GM12801 (cell line): ENCODE results near the gene RANBP3.

ENCODE experiments used
- CTCF ChIP-seq: IDR thresholded peaks from one replicate; pipeline ENCODE4 v1.5.1; 2011; ENCODE audit warnings: control low read depth; ENCODE audit not compliant: insufficient read length; ENCODE audit errors: extremely low read depth

The RANBP3 gene

GRCh38 chr19:5948752-5949564, 29.0 kb downstream of the RANBP3 start:
- TF ChIP-seq CTCF: no peak

GRCh38 chr19:5947435-5947834, 30.5 kb downstream of the RANBP3 start:
- no peak for TF ChIP-seq CTCF

- no peak for TF ChIP-seq CTCF
Observed at GRCh38 chr19:5943623-5944022, 34.3 kb downstream of the RANBP3 start.

- no peak for TF ChIP-seq CTCF
Observed at GRCh38 chr19:5943045-5943444, 34.9 kb downstream of the RANBP3 start.

- TF ChIP-seq CTCF: no peak
Observed at GRCh38 chr19:5941673-5942072, 36.3 kb downstream of the RANBP3 start.

GRCh38 chr19:5940260-5941208, 37.4 kb downstream of the RANBP3 start:
- TF ChIP-seq CTCF: no peak

GRCh38 chr19:5937550-5937949, 40.4 kb downstream of the RANBP3 start:
- no peak for TF ChIP-seq CTCF
